ENCODE results near the gene WDR37. TPM values are rescaled to one million over a fixed set of nuclear protein-coding genes. Genes with fewer than 3 reads are reported as not detected.
A peak's percentile ranks its signal among the peaks of the same experiment; 100 is the strongest.

The WDR37 gene
- total RNA-seq, 1 experiment from 2014 or later, result 10.4 TPM

DNA sequence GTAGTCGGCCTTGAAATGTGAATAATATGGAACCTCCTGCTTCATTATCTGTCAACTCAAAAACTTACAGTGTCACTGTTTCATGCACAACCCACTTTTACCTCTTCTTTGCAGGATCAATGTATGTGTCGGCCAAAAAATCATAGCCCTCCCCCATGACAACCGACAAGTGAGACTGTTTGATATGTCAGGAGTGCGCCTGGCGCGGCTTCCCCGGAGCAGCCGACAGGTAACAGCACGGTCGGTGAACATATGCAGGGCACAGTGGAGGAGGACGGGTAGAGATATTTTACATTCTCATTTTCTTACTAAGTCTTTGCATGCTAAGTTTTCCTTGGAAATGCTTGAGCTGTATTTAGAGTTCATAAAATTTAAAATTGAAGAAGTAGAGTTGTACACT is 68.6 kb downstream of the WDR37 start:
- peaks cover 48% of the 10 kb centered on the region for H3K36me3 Mint-ChIP-seq
- CTCF ChIA-PET, result no interaction called here
- POLR2A ChIA-PET, result no interaction called here
- ATAC-seq (no peak), DNase-seq (ENCODE audit: low spot score) (no peak)
- H3K9me3 Mint-ChIP-seq, result no peaks in the 10 kb centered on the region
- H3K27ac Mint-ChIP-seq, result no peak overlapping the region; the same call in 1 of the 2 replicates
- no peak for TF ChIP-seq GABPB1 (CRISPR knock-in tag; IDR thresholded peaks at IDR 0.05)
- no peak for TF ChIP-seq RORB (CRISPR knock-in tag; IDR thresholded peaks at IDR 0.05)
- TF ChIP-seq, protein P1, sequence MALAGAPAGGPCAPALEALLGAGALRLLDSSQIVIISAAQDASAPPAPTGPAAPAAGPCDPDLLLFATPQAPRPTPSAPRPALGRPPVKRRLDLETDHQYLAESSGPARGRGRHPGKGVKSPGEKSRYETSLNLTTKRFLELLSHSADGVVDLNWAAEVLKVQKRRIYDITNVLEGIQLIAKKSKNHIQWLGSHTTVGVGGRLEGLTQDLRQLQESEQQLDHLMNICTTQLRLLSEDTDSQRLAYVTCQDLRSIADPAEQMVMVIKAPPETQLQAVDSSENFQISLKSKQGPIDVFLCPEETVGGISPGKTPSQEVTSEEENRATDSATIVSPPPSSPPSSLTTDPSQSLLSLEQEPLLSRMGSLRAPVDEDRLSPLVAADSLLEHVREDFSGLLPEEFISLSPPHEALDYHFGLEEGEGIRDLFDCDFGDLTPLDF (CRISPR knock-in tag; IDR thresholded peaks at IDR 0.05), result no peak
- TF ChIP-seq, protein P2, sequence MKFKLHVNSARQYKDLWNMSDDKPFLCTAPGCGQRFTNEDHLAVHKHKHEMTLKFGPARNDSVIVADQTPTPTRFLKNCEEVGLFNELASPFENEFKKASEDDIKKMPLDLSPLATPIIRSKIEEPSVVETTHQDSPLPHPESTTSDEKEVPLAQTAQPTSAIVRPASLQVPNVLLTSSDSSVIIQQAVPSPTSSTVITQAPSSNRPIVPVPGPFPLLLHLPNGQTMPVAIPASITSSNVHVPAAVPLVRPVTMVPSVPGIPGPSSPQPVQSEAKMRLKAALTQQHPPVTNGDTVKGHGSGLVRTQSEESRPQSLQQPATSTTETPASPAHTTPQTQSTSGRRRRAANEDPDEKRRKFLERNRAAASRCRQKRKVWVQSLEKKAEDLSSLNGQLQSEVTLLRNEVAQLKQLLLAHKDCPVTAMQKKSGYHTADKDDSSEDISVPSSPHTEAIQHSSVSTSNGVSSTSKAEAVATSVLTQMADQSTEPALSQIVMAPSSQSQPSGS (CRISPR knock-in tag; IDR thresholded peaks at IDR 0.05; ENCODE audit: borderline replicate concordance, low read depth), result no peak
- H3K4me1 Mint-ChIP-seq, result no peaks in the 10 kb centered on the region
- H3K27me3 Mint-ChIP-seq (ENCODE audit: low read depth), result no peaks in the 10 kb centered on the region
- H3K4me3 Mint-ChIP-seq, result no peak overlapping the region

DNA sequence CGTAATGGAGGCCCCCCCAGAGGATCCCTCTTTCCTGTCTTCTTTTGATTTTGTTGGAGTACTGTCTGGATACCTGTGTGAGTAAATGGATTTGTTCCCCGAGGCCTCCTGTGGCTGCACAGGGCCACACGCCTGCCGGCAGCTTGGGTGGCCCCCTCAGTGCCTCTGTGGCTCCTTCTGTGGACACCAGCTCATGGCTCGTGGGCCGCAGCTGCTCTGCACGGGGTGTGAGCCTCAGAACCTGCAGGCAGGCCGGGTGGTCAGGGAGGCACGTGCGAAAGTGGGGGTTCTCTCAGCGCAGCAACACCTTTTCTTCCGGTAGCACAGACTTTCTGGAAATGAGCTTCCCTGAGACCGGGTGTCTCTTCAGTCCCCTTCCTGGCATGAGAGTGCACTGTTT is 70.3 kb downstream of the WDR37 start:
- Mint-ChIP-seq H3K4me1 (no peaks in the 10 kb centered on the region), H3K36me3 (peaks cover 63% of the 10 kb centered on the region), H3K4me3 (no peak overlapping the region), H3K27ac (peak overlapping the region; percentile 14; the same call in 1 of the 2 replicates), H3K9me3 (no peaks in the 10 kb centered on the region), H3K27me3 (ENCODE audit: low read depth) (no peaks in the 10 kb centered on the region)
- ChIA-PET POLR2A (interaction anchor here (0.7 kb wide), 1 partner anchor 262 kb away, joined by 4 read pairs; no protein-coding TSS in a partner anchor), CTCF (interaction anchor here (1.6 kb wide), 1 partner anchor 16 kb away, joined by 6 read pairs; no protein-coding TSS in a partner anchor)
- ATAC-seq (no peak), DNase-seq (ENCODE audit: low spot score) (no peak)
- TF ChIP-seq MXD4 (CRISPR knock-in tag; IDR thresholded peaks at IDR 0.05; ENCODE audit: borderline replicate concordance), result no peak
- TF ChIP-seq NR3C1 (CRISPR knock-in tag; conservative IDR thresholded peaks at IDR 0.05; ENCODE audit: low read depth), result no peak
- TF ChIP-seq ZNF263 (CRISPR knock-in tag; IDR thresholded peaks at IDR 0.05; ENCODE audit: low read depth), result no peak
- TF ChIP-seq, protein P3, sequence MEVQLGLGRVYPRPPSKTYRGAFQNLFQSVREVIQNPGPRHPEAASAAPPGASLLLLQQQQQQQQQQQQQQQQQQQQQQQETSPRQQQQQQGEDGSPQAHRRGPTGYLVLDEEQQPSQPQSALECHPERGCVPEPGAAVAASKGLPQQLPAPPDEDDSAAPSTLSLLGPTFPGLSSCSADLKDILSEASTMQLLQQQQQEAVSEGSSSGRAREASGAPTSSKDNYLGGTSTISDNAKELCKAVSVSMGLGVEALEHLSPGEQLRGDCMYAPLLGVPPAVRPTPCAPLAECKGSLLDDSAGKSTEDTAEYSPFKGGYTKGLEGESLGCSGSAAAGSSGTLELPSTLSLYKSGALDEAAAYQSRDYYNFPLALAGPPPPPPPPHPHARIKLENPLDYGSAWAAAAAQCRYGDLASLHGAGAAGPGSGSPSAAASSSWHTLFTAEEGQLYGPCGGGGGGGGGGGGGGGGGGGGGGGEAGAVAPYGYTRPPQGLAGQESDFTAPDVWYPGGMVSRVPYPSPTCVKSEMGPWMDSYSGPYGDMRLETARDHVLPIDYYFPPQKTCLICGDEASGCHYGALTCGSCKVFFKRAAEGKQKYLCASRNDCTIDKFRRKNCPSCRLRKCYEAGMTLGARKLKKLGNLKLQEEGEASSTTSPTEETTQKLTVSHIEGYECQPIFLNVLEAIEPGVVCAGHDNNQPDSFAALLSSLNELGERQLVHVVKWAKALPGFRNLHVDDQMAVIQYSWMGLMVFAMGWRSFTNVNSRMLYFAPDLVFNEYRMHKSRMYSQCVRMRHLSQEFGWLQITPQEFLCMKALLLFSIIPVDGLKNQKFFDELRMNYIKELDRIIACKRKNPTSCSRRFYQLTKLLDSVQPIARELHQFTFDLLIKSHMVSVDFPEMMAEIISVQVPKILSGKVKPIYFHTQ (CRISPR knock-in tag; IDR thresholded peaks at IDR 0.05), result no peak
- TF ChIP-seq, protein P4, sequence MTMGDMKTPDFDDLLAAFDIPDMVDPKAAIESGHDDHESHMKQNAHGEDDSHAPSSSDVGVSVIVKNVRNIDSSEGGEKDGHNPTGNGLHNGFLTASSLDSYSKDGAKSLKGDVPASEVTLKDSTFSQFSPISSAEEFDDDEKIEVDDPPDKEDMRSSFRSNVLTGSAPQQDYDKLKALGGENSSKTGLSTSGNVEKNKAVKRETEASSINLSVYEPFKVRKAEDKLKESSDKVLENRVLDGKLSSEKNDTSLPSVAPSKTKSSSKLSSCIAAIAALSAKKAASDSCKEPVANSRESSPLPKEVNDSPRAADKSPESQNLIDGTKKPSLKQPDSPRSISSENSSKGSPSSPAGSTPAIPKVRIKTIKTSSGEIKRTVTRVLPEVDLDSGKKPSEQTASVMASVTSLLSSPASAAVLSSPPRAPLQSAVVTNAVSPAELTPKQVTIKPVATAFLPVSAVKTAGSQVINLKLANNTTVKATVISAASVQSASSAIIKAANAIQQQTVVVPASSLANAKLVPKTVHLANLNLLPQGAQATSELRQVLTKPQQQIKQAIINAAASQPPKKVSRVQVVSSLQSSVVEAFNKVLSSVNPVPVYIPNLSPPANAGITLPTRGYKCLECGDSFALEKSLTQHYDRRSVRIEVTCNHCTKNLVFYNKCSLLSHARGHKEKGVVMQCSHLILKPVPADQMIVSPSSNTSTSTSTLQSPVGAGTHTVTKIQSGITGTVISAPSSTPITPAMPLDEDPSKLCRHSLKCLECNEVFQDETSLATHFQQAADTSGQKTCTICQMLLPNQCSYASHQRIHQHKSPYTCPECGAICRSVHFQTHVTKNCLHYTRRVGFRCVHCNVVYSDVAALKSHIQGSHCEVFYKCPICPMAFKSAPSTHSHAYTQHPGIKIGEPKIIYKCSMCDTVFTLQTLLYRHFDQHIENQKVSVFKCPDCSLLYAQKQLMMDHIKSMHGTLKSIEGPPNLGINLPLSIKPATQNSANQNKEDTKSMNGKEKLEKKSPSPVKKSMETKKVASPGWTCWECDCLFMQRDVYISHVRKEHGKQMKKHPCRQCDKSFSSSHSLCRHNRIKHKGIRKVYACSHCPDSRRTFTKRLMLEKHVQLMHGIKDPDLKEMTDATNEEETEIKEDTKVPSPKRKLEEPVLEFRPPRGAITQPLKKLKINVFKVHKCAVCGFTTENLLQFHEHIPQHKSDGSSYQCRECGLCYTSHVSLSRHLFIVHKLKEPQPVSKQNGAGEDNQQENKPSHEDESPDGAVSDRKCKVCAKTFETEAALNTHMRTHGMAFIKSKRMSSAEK (CRISPR knock-in tag; IDR thresholded peaks at IDR 0.05; ENCODE audit: borderline replicate concordance), result no peak
- no peak for TF ChIP-seq SMAD3 (CRISPR knock-in tag; IDR thresholded peaks at IDR 0.05; ENCODE audit: borderline replicate concordance)
- TF ChIP-seq ZNF396 (CRISPR knock-in tag; IDR thresholded peaks at IDR 0.05; ENCODE audit: borderline replicate concordance), result no peak
- no peak for TF ChIP-seq ZNF671 (CRISPR knock-in tag; IDR thresholded peaks at IDR 0.05)
- no peak for TF ChIP-seq CREB1 (CRISPR knock-in tag; IDR thresholded peaks at IDR 0.05)
- TF ChIP-seq ATF1 (CRISPR knock-in tag; IDR thresholded peaks at IDR 0.05), result no peak

All from WTC11 (cell line).